AG04449 (cell line): ENCODE results near the gene CFAP53.

Experiments used
- CTCF ChIA-PET: fragments of 350-600 bp; formaldehyde crosslinking; extraction: SDS; loops from one replicate; lab custom pipeline; 2021; ENCODE audit warnings: antibody characterized with exemption; lab: Yijun Ruan, JAX
- POLR2A ChIA-PET: fragments of 400-600, 350-600 bp; formaldehyde crosslinking; extraction: SDS; loops from one replicate; lab custom pipeline; 2020; ENCODE audit warnings: antibody characterized with exemption, inconsistent platforms; lab: Yijun Ruan, JAX
- DNase-seq: peaks from one replicate; pipeline ENCODE4 v3.0.0-alpha.2; 2010; ENCODE audit warnings: low read depth, low spot score
- H3K4me3 ChIP-seq: 2 replicates; pipeline ENCODE4 v1.5.1; 2011; ENCODE audit warnings: low read depth, mild to moderate bottlenecking, control low read depth, low read length
- CTCF ChIP-seq: IDR thresholded peaks from one replicate; pipeline ENCODE4 v1.5.1; 2011; ENCODE audit warnings: mild to moderate bottlenecking, moderate library complexity, low read length, control low read depth, inconsistent platforms; ENCODE audit not compliant: insufficient read depth; ENCODE audit errors: missing control alignments

CFAP53 gene

GRCh38 chr18:50199346-50199855 lies 66.9 kb downstream of the CFAP53 start:
- no peak for TF ChIP-seq CTCF
- CTCF ChIA-PET: no interaction called here
- no peak overlapping the region for H3K4me3 ChIP-seq
- DNase-seq: no peak
- POLR2A ChIA-PET: no interaction called here

GRCh38 chr18:50196261-50196660 lies 70.0 kb downstream of the CFAP53 start:
- DNase-seq: no peak
- H3K4me3 ChIP-seq: no peak overlapping the region
- TF ChIP-seq CTCF: no peak
- ChIA-PET CTCF (interaction anchor here (1.0 kb wide), 1 partner anchor 12 kb away, joined by 3 read pairs; no protein-coding TSS in a partner anchor), POLR2A (no interaction called here)

- no peak overlapping the region for H3K4me3 ChIP-seq
- no peak for DNase-seq
- TF ChIP-seq CTCF: no peak
- ChIA-PET CTCF (interaction anchor here (1.2 kb wide), 1 partner anchor 8 kb away, joined by 3 read pairs; no protein-coding TSS in a partner anchor), POLR2A (no interaction called here)
Measured at GRCh38 chr18:50195689-50196088, 70.6 kb downstream of the CFAP53 start.

- no peak within 1 kb of the TSS for H3K4me3 ChIP-seq
- ChIA-PET CTCF (interaction anchor here (1.2 kb wide), 1 partner anchor 9 kb away, joined by 3 read pairs; no protein-coding TSS in a partner anchor), POLR2A (no interaction called here)
- TF ChIP-seq CTCF: no peak
- DNase-seq: no peak
Measured at GRCh38 chr18:50194631-50195532, 71.4 kb downstream of the CFAP53 start, which contains the start of gene MYO5B. Gene MYO5B, minus strand, starts transcription at chr18:50195147. Its CDS starts 354 bp downstream, at chr18:50194793.

- ChIA-PET POLR2A (no interaction called here), CTCF (interaction anchor here (1.2 to 2.6 kb wide), 2 partner anchors 9 to 11 kb away, joined by 3 to 10 read pairs; no protein-coding TSS in a partner anchor)
- DNase-seq: no peak
- no peak for TF ChIP-seq CTCF
- H3K4me3 ChIP-seq: no peak overlapping the region
Measured at GRCh38 chr18:50193796-50194630, 72.3 kb downstream of the CFAP53 start.
